Jurkat, Clone E6-1 (cell line): ENCODE data around the gene SKA2.
"Not testable (repeated sequence)": the region's sequence is repeated elsewhere in the genome, so short reads cannot be mapped to it uniquely, and the experiment has no call there.

Experiments
- DNase-seq: peaks from one replicate; pipeline ENCODE4 v3.0.0-alpha.2; 2011; ENCODE audit warnings: low read depth, low spot score
- H3K4me3 ChIP-seq: 2 replicates; pipeline ENCODE4 v1.5.1; 2011; ENCODE audit warnings: mild to moderate bottlenecking, low read length, control low read depth, moderate library complexity

The SKA2 gene

DNA sequence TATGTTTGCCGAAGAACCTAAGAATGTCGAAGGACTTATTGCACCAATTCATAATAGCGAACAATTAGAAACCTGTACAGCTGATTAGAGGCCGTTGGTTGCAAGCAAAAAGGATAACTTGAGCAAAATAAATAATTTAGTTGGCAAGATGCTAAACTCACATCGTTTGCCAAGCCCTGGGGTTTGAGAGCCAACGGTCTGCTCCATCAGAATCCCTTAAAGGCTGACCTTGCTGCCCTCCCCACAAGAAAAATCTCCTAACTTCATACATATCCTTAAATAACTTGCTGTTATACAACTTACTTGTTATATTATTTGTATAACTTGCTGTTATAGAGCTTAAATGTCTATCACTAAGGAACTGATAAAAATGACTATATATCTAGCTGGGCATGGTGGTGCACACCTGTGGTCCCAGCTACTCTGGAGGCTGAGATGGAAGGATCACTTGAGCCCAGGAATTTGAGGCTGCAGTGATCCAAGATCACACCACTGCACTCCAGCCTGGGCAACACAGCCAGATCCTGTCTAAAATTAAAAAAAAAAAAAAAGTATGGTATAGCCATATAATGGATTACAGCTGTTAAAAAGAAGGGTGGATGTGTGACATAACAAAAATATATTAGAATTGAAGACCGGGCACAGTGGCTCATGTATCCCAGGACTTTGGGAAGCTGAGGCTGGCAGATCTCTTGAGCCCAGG is 46.4 kb downstream of the SKA2 start:
- no peak for DNase-seq
- H3K4me3 ChIP-seq, result no peak overlapping the region

DNA sequence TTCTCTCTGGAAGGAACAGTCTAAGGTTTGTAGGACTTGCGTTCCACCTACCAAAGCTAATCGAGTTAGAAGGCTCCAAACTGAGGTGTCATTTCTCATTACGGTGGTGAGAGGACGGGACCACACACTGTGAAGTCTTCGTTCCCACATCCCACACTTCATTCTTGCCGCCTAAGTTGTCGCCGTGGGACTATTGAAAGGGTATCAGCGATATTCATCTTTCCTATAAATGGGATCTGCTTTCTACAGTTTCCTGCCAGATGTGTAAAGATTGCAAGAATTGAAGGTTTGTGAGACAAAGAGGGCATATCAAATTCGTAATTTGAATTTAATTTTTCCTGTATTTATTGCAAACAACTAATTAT is 47.7 kb downstream of the SKA2 start:
- DNase-seq, result no peak
- H3K4me3 ChIP-seq, result peak overlapping the region; percentile 89

DNA sequence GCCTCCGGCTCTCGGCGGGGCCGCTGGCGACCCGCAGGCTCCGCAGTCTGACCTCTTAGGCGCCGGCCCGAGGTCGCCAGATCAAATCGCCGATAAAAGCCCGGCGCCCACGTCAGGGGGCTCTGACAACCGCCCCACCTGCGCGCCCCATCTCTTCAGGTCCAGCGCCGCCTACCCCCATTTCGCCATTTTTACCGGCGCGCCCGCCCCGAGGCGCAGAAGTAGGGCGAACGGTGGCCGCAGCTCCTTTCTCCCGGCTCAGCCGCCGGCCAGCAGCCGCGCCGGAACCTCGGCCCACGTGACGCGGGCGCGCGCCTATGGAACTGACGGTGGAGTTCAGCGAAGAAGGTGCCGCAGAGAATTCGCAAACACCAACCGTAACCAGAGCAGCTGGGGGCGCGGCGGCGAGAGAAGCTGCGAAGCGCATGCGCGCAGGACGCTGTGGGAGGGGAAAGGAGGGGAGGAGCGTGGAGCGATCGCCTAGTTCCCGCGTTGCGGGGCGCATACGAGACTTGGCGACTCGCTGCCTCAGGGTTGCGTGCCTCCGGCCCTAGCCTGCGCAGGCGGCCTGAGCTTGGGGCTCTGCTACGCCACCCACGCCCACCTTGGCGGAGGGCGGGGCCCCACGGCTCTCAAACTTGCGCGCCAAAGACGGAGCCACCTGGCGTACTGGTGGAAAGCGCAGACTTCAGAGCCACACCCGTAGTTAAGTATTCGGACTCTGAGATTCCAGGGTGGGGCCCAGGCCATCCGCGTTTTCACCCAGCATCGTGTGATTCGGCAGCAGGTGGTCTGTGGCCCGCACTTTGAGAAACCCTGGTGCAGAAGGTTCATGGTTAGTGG is 48.3 kb downstream of the SKA2 start, which contains the start of gene TRIM37:
Gene TRIM37, minus strand, starts transcription at position 418 of the 843 bp plus-strand sequence. CDS start 419 bp downstream, outside the sequence.
- H3K4me3 ChIP-seq, result peak within 1 kb of the TSS; percentile 89
- peak; percentile 98 for DNase-seq

DNA sequence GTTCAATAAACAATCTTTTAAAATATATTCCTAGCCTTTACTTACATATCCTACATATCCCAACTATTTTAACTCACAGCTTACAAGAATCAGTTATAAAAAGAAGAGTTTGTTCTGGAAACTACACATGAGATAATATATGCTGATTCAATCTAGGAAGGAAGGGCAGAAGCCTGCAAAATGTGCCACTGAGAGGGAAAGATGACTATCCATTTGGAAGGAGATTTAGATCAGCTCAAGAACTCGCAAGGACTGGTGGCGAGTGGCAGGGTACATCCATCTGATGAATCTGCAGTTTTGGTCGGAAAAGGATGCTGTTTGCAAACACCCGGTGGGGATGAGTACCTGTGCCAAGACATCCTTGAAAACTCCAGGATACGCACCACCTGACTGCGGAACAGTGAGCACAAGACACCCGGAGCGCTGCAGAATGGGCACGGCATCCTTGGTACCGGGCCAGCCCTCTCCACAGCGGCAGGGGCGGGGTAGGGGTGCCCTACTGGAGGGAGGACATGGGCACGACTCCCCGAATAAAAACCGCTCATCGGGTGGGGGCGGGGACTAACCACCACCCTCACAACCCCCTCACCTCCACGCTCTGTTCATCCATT is 49.0 kb downstream of the SKA2 start:
- peak overlapping the region; percentile 89 for H3K4me3 ChIP-seq
- DNase-seq, result peak; percentile 32

DNA sequence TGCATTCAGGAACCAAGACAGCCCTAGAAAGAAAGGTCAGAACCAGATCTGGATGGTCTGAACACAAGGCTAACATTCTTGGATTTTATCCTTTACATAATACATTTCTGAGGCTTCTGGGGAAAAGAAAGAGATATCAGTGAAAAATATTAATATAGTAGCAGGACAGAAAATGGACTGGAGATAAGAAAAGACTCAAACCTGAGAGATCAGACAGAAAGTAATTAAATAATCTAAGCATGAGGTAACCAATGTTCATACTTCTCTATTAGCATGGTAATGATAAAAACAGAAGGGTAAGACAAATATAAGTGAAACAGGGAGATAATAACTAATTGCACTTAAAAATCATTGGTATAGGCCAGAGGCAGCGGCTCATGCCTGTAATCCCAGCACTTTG is 53.8 kb downstream of the SKA2 start:
- DNase-seq, result no peak
- no peak overlapping the region for H3K4me3 ChIP-seq

DNA sequence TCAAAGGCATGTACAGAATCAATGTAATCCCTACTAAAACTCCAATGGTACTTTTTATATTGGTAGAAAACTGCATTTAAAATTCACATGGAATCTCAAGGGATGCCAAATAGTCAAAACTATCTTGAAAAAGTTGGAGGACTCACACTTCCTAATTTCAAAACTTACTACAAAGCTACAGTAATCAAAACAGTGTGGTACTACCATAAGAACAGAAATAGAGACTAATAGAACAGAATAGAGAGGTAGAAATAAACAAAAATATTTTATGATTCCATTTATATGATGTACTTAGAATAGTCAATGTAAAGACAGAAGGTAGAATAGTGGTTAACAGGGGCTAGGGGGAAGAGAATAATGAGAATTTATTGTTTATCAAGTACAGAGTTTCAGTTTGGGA is 57.1 kb downstream of the SKA2 start:
- DNase-seq, result no peak
- no peak overlapping the region for H3K4me3 ChIP-seq

DNA sequence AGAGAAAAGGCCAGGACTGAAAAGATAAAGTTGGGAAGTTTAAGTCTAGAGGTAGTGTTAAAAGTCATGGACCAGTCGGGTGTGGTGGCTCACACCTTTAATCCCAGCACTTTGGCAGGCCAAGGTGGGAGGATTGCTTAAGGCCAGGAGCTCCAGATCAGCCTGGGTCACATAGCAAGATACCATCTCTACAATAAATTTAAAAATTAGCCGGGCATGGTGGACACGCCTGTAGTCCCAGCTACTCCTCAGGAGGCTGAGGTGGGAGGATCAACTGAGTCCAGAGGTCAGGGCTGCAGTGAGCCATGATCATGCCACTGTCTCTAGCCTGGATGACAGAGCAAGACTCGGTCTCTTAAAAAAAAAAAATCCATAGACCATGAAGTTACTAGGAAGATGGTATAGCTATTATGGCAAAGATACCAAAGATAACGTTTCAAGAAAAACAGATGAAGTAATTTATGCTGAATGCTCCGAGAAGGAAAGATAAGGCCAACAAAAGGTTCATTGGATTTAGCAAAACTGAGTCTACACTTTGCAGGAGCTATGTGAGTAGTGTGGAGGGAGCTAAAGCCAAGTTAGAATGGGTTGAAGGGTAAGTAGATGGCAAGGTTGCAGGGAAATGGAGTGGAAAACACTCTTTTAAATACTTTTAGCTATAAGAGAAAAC is 60.0 kb downstream of the SKA2 start:
- no peak for DNase-seq
- no peak overlapping the region for H3K4me3 ChIP-seq

DNA sequence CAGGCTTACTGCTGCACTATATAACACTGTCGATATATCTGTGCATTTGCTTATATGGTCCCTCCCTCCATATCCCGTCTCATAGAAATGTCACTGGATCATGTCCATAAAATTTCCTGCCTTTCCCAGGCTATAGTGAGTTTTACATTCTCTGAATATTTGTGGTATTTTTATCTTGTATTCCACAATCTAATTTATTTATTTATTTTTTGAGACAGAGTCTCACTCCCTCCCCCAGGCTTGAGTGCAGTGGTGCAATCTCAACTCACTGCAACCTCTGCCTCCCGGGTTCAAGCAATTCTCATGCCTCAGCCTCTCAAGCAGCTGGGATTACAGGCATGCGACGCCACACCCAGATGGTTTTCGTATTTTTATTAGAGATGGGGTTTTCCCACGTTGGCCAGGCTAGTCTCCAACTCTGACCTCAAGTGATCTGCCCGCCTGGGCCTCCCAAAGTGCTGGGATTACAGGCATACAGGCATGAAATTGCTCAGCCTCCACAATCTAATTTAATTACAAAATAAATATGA is 61.2 kb downstream of the SKA2 start:
- DNase-seq, result no peak
- no peak overlapping the region for H3K4me3 ChIP-seq

DNA sequence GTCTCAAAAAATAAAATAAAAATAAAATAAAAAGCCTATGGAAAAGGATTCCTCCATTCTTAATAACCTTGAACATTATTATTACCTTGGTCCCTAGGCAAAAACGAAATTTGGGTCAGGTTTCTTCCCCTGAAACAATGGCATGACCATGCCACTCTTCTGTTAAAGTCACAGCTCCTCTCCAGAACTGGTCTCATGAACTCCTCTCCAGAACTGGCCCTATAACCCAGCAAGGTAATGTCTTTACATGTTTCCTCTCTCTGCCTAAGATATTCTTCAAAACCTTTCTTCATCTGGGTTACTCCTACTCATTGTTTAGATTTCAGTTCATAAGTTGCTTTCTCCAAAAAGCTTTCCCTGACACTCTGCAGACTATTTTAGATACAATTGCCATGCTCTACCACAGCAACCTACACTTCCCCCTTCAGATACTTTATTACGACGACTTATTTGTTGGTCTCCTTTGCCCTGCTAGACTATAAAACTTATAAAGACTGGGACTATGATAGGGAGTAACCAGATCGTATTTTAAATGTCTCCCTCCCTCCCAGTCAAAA is 61.8 kb downstream of the SKA2 start:
- H3K4me3 ChIP-seq, result no peak overlapping the region

DNA sequence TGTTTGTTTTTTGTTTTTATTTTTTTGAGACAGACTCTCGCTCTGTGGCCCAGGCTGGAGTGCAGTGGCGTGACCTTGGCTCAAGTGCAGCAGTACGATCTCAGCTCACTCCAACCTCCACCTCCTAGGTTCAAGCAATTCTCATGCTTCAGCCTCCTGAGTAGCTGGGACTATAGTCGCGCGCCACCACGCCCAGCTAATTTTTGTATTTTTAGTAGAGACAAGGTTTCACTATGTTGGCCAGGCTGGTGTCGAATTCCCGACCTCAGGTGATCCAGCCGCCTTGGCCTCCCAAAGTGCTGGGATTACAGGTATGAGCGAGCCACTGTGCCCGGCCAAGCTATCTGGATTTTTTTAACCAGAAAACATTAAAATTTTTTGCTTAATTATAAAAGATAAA is 64.4 kb downstream of the SKA2 start:
- DNase-seq, H3K4me3 ChIP-seq: not testable (repeated sequence)

More for the DNA sequence above, 61.8 kb downstream of the SKA2 start:
- DNase-seq, result no peak

DNA sequence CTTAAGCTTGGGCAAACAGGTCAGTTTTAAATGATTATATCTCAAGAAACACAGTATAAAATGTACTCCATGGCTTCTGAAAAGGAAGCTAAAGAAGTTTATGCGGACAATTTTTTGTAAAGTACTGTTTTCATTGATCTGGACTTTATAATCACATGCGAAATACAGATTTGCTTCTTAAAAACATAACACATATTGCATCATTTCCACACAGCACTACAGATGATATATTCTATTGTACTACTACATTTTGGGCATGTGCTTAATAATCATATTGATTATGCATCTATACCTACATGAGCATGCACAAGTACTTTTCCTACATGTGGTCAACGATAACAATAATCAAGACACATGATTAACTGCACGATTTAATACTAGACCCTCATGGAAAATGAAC is 70.8 kb downstream of the SKA2 start:
- H3K4me3 ChIP-seq, result no peak overlapping the region
- DNase-seq, result no peak

DNA sequence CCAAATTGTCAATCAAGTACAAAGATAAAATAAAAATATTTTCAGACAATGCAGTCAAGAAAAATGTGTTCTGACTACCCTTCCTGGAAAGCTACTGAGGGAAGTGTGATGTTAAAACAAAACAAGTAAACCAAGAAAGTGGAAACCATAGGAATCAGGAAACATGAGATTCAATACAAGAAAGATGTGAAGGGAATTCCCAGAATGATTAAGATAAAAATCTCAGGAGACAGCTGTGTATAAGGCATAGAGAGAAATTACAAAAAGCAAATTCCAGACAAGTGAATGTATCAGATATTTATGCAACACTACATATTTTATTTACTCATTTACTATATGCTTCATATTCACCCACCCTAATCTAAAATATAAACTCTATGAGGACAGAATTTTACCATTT is 80.5 kb downstream of the SKA2 start:
- H3K4me3 ChIP-seq, result no peak overlapping the region
- no peak for DNase-seq

DNA sequence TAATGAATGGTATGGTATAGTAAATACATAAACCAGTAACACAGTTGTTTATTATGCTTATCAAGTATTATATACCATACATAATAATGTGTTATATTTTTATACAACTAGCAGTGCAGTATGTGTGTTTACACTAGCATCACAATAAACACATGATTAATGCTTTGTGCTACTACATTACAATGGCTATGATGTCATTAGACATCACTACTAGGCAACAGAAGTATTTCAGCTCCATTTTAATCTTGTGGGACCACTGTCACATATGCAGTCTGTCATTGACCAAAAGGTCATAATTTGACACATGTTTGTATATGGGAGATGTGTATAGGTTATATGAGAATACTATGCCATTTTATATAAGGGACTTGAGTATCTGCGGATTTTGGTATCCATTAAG is 81.0 kb downstream of the SKA2 start:
- no peak overlapping the region for H3K4me3 ChIP-seq
- DNase-seq, result no peak

DNA sequence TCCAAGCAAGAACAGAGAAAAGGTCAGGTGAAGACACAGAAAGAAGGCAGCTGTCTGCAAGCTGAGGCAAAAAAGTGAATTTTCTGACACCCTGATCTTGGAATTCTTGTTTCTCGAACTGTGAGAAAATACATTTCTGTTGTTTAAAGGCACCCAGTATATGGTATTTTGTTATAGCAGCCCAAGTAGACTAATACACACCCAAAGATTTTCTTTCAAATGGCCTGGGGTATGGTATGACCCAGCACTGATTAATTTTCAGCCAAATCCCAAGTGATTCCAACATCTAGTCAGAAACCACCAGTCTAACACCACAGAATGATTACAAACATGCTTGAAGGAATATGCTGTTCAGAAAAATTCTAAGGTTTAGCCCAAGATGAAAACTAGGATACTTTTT is 85.1 kb downstream of the SKA2 start:
- DNase-seq, result no peak
- no peak overlapping the region for H3K4me3 ChIP-seq

DNA sequence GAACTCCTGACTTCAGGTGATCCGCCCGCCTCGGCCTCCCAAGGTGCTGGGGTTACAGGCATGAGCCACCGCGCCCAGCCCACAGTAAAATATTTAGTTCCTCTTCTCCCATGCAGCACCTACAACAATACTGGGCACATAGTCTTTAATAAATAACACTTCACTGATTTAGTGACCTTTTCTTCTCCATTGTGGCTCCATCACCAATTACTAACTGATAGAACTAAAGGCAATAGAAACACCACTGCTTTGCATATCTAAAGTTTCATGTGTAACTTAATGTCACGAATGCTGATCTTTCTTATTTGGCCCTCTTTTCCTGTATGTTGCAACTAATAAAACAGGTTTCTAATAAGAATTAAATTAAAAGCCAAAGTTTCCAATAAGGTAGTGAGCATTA is 87.2 kb downstream of the SKA2 start:
- H3K4me3 ChIP-seq, result no peak overlapping the region
- DNase-seq, result no peak

DNA sequence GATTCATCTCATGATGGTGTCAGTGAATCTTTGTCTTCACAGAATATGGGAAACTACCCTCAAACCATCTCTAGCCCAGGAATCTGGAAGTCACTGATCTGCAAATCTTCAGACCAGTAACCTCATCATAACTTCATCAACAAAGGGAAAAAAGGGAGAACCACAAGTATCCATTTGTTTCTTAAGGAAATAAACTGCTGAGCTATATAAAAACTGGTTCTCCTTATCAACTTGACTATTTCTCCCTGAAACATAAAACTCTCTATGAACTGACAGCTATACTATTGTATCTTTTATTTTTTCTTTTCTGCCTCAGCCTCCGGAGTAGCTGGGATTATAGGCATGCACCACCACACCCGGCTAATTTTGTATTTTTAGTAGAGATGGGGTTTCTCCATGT is 87.6 kb downstream of the SKA2 start:
- DNase-seq, result no peak
- H3K4me3 ChIP-seq, result no peak overlapping the region

DNA sequence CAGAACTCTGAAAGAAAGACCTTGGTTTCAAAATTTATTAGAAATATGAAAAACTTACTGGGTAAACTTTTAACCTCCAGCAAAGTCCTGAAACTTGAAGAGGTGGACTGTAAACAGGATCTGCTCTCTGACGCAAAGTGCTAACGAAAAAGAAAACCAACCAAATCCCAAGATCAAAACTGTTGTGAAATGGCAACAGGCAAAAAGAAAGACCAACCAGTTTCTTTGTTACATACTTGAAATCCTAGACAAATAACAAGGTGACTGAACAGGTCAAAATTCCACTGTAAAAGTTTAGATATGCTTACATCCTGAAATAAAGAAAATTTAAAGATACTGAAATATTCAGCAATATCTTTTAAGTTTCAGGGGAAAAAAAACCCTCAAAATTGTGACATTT is 92.5 kb downstream of the SKA2 start:
- H3K4me3 ChIP-seq, result no peak overlapping the region
- DNase-seq, result no peak
